Karpas-422 (cell line): ENCODE data around the gene PFKFB4. TPM values are rescaled to one million over a fixed set of nuclear protein-coding genes. Genes with fewer than 3 reads are reported as not detected.
"Not testable (repeated sequence)": the region's sequence is repeated elsewhere in the genome, so short reads cannot be mapped to it uniquely, and the experiment has no call there.

Experiments used
- DNase-seq: peaks from one replicate; pipeline ENCODE4 v3.0.0-alpha.2; 2015
- H2AFZ ChIP-seq: fragments of 200-600 bp; sonication (generic); 2 replicates; pipeline ENCODE4 v1.6.1; 2014; ENCODE audit warnings: antibody characterized with exemption, low read length, mixed read lengths
- H3K27ac ChIP-seq: fragments of 200-600 bp; sonication (generic); 2 replicates; pipeline ENCODE4 v1.5.1; 2014; ENCODE audit warnings: mild to moderate bottlenecking, low read length, moderate library complexity
- H3K27me3 ChIP-seq: fragments of 200-600 bp; sonication (generic); 2 replicates; pipeline ENCODE4 v1.6.1; 2014; ENCODE audit warnings: low read length, mixed read lengths
- H3K36me3 ChIP-seq: fragments of 200-600 bp; sonication (generic); 2 replicates; pipeline ENCODE4 v1.6.1; 2014; ENCODE audit warnings: low read length, mixed read lengths; ENCODE audit not compliant: insufficient read depth
- H3K4me1 ChIP-seq: fragments of 200-600 bp; sonication (generic); 2 replicates; pipeline ENCODE4 v1.6.1; 2014; ENCODE audit warnings: mild to moderate bottlenecking, low read length, mixed read lengths
- H3K4me2 ChIP-seq: fragments of 200-600 bp; sonication (generic); 2 replicates; pipeline ENCODE4 v1.6.1; 2014; ENCODE audit warnings: low read length, low read depth, mild to moderate bottlenecking; ENCODE audit not compliant: poor library complexity, severe bottlenecking
- H3K4me3 ChIP-seq: fragments of 200-600 bp; sonication (generic); 2 replicates; pipeline ENCODE4 v1.5.1; 2014; ENCODE audit warnings: mild to moderate bottlenecking, antibody characterized with exemption, low read length, mixed read lengths
- H3K79me2 ChIP-seq: fragments of 200-600 bp; sonication (generic); 2 replicates; pipeline ENCODE4 v1.6.1; 2014; ENCODE audit warnings: mild to moderate bottlenecking, low read length, mixed read lengths
- H3K9ac ChIP-seq: fragments of 200-600 bp; sonication (generic); 2 replicates; pipeline ENCODE4 v1.6.0; 2014; ENCODE audit warnings: low read length
- H3K9me2 ChIP-seq: fragments of 200-600 bp; sonication (generic), shearing (Covaris generic); replicated peaks from 2 replicates; pipeline ENCODE4 v1.6.0; 2014; ENCODE audit warnings: mild to moderate bottlenecking, low read length, moderate library complexity; ENCODE audit not compliant: insufficient read depth
- H3K9me3 ChIP-seq: fragments of 300-700, 200-600 bp; sonication (generic); 2 replicates; pipeline ENCODE4 v1.6.1; 2014; ENCODE audit warnings: low read length, mixed read lengths
- H4K20me1 ChIP-seq: fragments of 200-600 bp; sonication (generic); 2 replicates; pipeline ENCODE4 v1.6.1; 2014; ENCODE audit warnings: mild to moderate bottlenecking, antibody characterized with exemption, low read length, low read depth; ENCODE audit not compliant: insufficient read depth
- total RNA-seq: library from RNA; depleted of rRNA; stranded (reverse); fragments of >200 nt; shearing (Covaris generic); gene quantifications from 2 replicates; pipeline ENCODE4 v1.2.3, GENCODE V29; 2014; ENCODE audit warnings: low replicate concordance

The PFKFB4 gene
- total RNA-seq, 1 experiment from 2014 or later: 55.2 TPM

DNA sequence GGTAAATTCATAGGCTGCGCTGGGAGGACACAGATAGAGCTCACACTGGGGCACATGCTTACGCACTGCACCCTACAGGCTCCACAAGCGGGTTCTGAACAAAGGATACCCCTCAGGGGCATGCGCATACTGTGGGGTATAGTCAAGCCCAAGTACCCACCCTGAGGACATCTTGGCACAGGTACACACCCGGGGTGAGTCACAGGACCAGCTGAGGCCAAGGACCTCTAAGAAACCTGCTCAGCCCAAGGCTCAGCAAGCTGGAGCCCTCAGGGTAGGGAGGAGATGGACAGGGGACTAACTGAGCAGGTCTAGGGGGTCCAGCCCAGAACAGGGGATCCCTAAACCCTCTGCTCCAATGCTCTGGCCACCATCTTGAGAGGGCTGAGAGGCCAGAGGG is 55.9 kb downstream of the PFKFB4 start:
- Histone ChIP-seq H3K9ac (no peak overlapping the region), H3K79me2 (no peaks in the 10 kb centered on the region), H3K27me3 (no peaks in the 10 kb centered on the region), H3K4me2 (no peak overlapping the region), H3K4me3 (no peak overlapping the region), H3K9me3 (0 out of 2 replicates have a peak, but pooled peaks cover 3% of the 10 kb centered on the region), H3K4me1 (peaks cover 29% of the 10 kb centered on the region), H3K36me3 (no peaks in the 10 kb centered on the region; the same call in 1 of the 2 replicates), H4K20me1 (no peaks in the 10 kb centered on the region), H3K27ac (no peak overlapping the region), H2AFZ (no peak overlapping the region; the same call in 1 of the 2 replicates), H3K9me2 (no peaks in the 10 kb centered on the region)
- DNase-seq: no peak

DNA sequence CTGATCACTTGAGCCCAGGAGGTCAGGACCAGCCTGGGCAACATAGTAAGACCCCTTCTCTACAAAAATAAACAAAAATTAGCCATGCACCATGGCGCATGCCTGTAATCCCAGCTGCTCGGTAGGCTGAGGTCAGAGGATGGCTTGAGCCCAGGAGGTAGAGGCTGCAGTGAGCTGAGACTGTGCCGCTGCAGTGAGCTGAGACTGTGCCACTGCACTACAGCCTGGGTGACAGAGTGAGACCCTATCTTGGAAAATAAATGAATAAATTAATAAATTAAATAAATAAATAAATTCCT is 63.5 kb downstream of the PFKFB4 start:
- no peaks in the 10 kb centered on the region for H4K20me1 ChIP-seq
- H2AFZ ChIP-seq: peak overlapping the region; percentile 93; the same call in 1 of the 2 replicates
- no peaks in the 10 kb centered on the region for H3K27me3 ChIP-seq
- peak overlapping the region; percentile 98 for H3K27ac ChIP-seq
- peak; percentile 63 for DNase-seq
- peaks cover 25% of the 10 kb centered on the region for H3K4me1 ChIP-seq
- peak overlapping the region; percentile 70; the same call in 1 of the 2 replicates for H3K9ac ChIP-seq
- H3K36me3 ChIP-seq: no peaks in the 10 kb centered on the region; the same call in 1 of the 2 replicates
- no peaks in the 10 kb centered on the region for H3K79me2 ChIP-seq
- peak overlapping the region; percentile 71 for H3K4me2 ChIP-seq
- H3K4me3 ChIP-seq: peak overlapping the region; percentile 58; the same call in 1 of the 2 replicates
- 0 out of 2 replicates have a peak, but pooled peaks cover under 1% of the 10 kb centered on the region for H3K9me3 ChIP-seq
- H3K9me2 ChIP-seq: no peaks in the 10 kb centered on the region

DNA sequence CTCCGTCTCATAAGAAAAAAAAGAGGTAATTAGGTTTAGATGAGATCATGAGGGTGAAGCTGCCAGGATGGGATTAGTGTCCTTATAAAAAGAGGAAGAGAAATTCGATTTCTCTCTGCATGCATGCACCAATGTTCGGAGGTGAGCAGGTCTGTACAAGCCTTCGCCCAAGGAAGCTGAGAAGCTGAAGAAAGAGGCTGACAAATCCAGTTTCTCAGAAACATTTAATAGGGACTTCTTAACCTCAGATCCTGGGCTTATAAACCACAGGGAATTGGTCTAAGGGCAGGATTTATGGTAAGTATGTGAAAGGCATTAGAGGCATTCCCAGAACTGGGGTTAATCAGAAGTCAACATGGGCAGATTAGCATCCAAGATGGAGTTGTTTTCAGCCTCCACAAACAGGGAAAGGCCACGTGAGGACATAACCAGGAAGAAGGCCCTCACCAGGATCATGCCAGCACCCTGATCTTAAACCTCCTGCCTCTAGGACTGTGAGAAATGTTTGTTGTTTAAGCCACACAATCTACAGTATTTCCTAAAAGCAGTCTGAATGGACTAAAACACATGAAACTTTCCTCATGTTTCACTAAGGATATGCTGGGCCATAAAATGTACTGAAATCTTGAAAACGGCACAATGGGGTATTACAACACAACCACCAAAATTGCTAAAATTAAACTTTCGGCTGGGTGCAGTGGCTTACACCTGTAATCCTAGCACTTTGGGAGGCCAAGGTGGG is 64.0 kb downstream of the PFKFB4 start:
- H2AFZ ChIP-seq: peak overlapping the region; percentile 93; the same call in 1 of the 2 replicates
- no peaks in the 10 kb centered on the region for H4K20me1 ChIP-seq
- H3K4me1 ChIP-seq: peaks cover 25% of the 10 kb centered on the region
- H3K27me3 ChIP-seq: no peaks in the 10 kb centered on the region
- peak overlapping the region; percentile 71 for H3K4me2 ChIP-seq
- DNase-seq: peak; percentile 96
- H3K4me3 ChIP-seq: peak overlapping the region; percentile 58
- no peaks in the 10 kb centered on the region for H3K9me2 ChIP-seq
- H3K27ac ChIP-seq: peak overlapping the region; percentile 98
- no peaks in the 10 kb centered on the region for H3K36me3 ChIP-seq
- H3K9me3 ChIP-seq: no peaks in the 10 kb centered on the region
- H3K79me2 ChIP-seq: no peaks in the 10 kb centered on the region
- H3K9ac ChIP-seq: peak overlapping the region; percentile 70

DNA sequence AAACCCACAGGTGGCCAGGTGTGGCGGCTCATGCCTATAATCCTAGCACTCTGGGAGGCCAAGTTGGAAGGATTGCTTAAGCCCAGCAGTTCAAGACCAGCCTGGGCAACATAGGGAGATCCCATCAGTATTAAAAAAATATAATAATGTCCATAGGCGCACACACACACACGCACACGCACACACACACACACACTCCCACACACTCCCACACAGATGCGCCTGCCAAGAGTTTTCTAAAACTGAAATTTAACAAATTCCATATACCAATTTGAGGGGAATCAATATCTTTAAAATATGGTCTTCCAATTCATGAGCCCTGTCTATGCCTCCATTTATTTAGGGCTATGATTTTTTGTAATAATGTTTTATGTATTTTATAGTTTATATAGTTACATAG is 69.7 kb downstream of the PFKFB4 start:
- no peak for DNase-seq
- Histone ChIP-seq H3K9me3 (no peaks in the 10 kb centered on the region), H3K27ac (no peak overlapping the region), H3K4me3 (no peak overlapping the region), H3K79me2 (no peaks in the 10 kb centered on the region), H4K20me1 (no peaks in the 10 kb centered on the region), H2AFZ (no peak overlapping the region), H3K4me2 (no peak overlapping the region), H3K36me3 (no peaks in the 10 kb centered on the region), H3K4me1 (peaks cover 7% of the 10 kb centered on the region), H3K9ac (no peak overlapping the region), H3K27me3 (no peaks in the 10 kb centered on the region), H3K9me2 (no peaks in the 10 kb centered on the region)

DNA sequence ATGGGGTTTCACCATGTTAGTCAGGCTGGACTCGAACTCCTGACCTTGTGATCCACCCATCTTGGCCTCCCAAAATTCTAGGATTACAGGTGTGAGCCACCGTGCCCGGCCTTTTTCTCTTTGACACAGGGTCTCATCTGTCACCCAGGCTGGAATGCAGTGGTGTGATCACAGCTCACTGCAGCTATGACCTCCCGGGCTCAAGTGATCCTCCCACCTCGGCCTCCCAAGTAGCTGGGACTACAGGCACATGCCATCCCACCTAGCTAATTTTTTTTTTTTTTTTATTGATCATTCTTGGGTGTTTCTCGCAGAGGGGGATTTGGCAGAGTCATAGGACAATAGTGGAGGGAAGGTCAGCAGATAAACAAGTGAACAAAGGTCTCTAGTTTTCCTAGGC is 73.8 kb downstream of the PFKFB4 start:
- H3K4me2 ChIP-seq, H3K27me3 ChIP-seq, H2AFZ ChIP-seq, H3K79me2 ChIP-seq, H3K9ac ChIP-seq, H3K4me3 ChIP-seq, H3K4me1 ChIP-seq, DNase-seq, H3K9me3 ChIP-seq, H3K9me2 ChIP-seq, H3K36me3 ChIP-seq, H3K27ac ChIP-seq, H4K20me1 ChIP-seq: not testable (repeated sequence)

DNA sequence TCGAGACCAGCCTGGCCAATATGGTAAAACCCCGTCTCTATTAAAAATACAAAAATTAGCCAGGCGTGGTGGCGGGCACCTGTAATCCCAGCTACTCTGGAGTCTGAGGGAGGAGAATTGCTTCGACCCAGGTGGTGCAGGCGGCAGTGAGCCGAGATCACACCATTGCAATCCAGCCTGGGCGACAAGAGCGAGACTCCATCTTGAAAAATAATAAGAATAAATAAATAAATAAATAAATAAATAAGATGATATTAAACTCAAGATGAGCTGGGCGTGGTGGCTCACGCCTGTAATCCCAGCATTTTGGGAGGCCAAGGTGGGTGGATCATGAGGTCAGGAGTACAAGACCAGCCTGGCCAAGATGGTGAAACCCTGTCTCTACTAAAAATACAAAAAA is 75.7 kb downstream of the PFKFB4 start:
- H4K20me1 ChIP-seq, H2AFZ ChIP-seq, H3K9me2 ChIP-seq, H3K4me1 ChIP-seq, H3K4me3 ChIP-seq, H3K9ac ChIP-seq, H3K27me3 ChIP-seq, DNase-seq, H3K27ac ChIP-seq, H3K36me3 ChIP-seq, H3K4me2 ChIP-seq, H3K79me2 ChIP-seq, H3K9me3 ChIP-seq: not testable (repeated sequence)

DNA sequence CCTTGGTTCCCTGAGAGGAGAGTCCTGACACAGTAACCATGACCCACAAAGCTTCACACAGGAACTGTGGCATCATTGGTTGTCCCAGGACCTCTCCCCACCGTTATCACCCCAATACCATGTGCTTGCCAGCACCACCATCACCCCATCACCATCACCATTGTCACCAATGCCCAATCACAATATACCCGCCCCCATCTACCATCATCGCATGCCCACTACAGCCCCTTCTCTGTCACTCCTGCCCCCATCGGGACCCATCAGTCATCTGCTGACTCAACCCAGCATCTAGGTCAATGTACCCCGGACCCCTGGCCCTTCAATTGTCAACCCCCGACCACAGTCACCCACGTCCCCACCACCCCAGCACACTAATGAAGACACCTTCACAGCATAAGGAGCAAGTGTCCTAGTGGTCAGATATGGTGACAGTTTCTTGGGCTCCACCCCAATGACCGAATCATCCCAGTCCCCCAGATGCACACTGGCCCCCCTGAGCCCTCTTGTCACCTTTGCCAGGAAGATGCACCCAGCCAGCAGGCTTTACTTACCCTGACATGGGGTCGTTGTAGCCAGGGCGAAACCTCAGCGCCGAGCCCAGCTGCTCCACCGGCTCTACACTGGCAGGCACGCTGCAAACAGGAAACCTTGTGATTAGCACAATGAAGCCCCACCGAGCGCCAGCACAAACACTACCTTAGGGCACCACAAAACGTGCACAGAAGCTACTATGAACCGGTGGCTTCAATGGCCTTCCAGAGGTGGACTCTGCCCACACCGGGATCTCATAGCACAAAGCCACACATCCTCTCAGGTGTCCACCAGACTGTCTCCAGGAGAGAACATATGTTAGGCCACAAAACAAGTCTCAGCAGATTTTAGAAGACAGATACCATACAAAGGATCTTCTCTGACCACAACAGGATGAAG is 77.7 kb downstream of the PFKFB4 start:
- no peaks in the 10 kb centered on the region for H3K36me3 ChIP-seq
- H3K4me1 ChIP-seq: peaks cover 5% of the 10 kb centered on the region; the same call in 1 of the 2 replicates
- no peak for DNase-seq
- H3K4me2 ChIP-seq: no peak overlapping the region
- H2AFZ ChIP-seq: no peak overlapping the region
- no peaks in the 10 kb centered on the region for H3K9me3 ChIP-seq
- no peaks in the 10 kb centered on the region for H3K27me3 ChIP-seq
- H3K9me2 ChIP-seq: no peaks in the 10 kb centered on the region
- no peaks in the 10 kb centered on the region for H3K79me2 ChIP-seq
- H3K4me3 ChIP-seq: no peak overlapping the region
- H3K9ac ChIP-seq: no peak overlapping the region
- no peak overlapping the region for H3K27ac ChIP-seq
- no peaks in the 10 kb centered on the region for H4K20me1 ChIP-seq

DNA sequence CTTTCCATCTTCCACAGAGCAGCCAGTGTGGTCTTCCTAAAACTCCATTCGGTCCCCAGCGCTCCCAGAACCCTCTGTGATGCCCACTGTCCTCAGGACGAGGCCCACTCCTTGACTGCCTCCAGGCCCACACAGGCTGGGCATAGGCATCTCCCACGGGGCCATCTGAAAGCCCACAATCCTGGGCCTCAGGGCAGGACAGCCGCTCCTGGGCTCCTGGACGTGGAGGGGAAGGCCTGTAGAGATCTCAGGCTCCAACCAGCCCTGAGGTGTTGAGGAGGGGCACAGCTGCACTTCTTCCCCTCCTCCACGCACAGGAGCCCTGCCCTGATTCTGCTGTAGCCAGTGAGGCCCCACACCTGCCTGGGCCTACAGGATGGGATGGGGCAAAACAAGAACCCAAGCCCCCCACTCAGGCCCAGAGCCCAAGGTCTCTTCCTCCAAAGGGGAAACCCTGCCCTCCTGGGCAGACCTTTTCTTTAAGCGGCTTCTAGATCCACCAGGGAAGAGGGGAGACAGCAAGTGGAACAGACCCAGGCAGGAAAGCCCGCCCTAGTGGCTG is 78.6 kb downstream of the PFKFB4 start:
- DNase-seq: no peak
- no peaks in the 10 kb centered on the region for H3K36me3 ChIP-seq
- peaks cover 12% of the 10 kb centered on the region for H3K4me1 ChIP-seq
- H3K27ac ChIP-seq: no peak overlapping the region
- H3K9ac ChIP-seq: no peak overlapping the region
- no peak overlapping the region for H3K4me2 ChIP-seq
- no peaks in the 10 kb centered on the region for H3K79me2 ChIP-seq
- H3K4me3 ChIP-seq: no peak overlapping the region
- no peaks in the 10 kb centered on the region for H3K27me3 ChIP-seq
- no peaks in the 10 kb centered on the region for H3K9me3 ChIP-seq
- no peaks in the 10 kb centered on the region for H3K9me2 ChIP-seq
- H2AFZ ChIP-seq: no peak overlapping the region
- no peaks in the 10 kb centered on the region for H4K20me1 ChIP-seq
